Sigmoid colon (tissue), 3 donors: Measurements from ENCODE around the gene MAL.

Experiments used
- POLR2A ChIP-seq, 2 donors: fragments of 450-650 bp; IDR thresholded peaks; one replicate each; pipeline ENCODE4 v1.6.1; 2016; ENCODE audit warnings: antibody characterized with exemption in 2 of 2, mild to moderate bottlenecking in 2 of 2, moderate library complexity in 2 of 2
- TF ChIP-seq, protein P1 (sequence below), 4 experiments: fragments of 450-650 bp in 3 of 4; fragments of 200-600 bp in 1 of 4; IDR thresholded peaks; one replicate each; pipeline ENCODE4 v1.5.1; 2016 to 2019; ENCODE audit warnings: antibody characterized with exemption in 4 of 4, mild to moderate bottlenecking in 3 of 4, moderate library complexity in 2 of 4

DNA sequence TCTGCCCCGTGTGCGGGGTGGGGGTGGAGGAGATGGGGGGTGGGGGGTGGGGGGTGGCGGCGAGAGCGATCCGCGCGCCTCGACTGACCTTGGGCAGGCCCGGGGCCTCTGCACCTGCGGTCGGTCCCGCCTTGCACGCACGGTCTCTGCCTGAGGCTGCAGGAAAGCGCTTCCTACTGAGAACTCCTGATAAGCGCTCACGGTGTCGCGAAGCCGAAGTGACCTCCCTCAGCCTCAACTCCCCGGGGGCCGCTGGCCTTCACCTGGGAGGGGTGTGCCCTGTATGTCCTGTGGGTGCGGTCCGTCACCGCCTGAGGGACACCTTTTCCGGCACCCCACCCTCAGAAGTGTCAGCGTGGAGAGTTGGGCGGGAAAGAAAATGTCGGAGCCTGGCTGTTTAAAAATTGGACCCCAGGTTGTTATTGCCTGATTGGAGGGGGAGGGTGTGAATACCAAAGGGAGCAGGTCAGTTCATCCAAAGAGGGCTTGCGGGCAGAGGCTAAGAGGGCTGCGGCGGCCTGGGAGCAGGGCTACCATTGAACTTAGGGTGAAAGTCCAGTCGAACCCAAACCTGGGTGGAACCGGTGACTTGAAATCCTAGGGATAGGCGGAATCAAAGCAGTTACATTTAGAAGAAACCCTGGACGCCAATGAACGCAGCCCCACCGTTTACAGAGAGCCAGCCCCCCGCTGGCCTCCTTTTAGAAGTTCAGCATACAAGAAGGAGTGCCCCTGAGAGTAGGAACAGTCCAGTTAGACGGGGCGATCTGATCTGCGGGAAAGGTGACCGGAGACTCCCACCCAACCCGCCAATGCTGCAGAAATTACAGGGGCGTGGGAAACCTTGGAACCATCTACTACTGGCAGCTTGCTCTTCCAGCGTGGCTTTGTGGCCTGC, 1.2 kb downstream of the MAL start:
- TF ChIP-seq POLR2A (IDR thresholded peaks at IDR 0.05) = no peak
- TF ChIP-seq, protein P1, sequence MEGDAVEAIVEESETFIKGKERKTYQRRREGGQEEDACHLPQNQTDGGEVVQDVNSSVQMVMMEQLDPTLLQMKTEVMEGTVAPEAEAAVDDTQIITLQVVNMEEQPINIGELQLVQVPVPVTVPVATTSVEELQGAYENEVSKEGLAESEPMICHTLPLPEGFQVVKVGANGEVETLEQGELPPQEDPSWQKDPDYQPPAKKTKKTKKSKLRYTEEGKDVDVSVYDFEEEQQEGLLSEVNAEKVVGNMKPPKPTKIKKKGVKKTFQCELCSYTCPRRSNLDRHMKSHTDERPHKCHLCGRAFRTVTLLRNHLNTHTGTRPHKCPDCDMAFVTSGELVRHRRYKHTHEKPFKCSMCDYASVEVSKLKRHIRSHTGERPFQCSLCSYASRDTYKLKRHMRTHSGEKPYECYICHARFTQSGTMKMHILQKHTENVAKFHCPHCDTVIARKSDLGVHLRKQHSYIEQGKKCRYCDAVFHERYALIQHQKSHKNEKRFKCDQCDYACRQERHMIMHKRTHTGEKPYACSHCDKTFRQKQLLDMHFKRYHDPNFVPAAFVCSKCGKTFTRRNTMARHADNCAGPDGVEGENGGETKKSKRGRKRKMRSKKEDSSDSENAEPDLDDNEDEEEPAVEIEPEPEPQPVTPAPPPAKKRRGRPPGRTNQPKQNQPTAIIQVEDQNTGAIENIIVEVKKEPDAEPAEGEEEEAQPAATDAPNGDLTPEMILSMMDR (IDR thresholded peaks at IDR 0.05) = no peak
